A549 (cell line): Measurements from ENCODE around the gene UBE2L5.
"Not testable (repeated sequence)": the region's sequence is repeated elsewhere in the genome, so short reads cannot be mapped to it uniquely, and the experiment has no call there.

Experiments
- CEBPB ChIP-seq, 2 experiments: fragments of >200 bp in 1 of 2; sonication (Bioruptor Twin) in 1 of 2; formaldehyde crosslinking in 1 of 2; IDR thresholded peaks; 2 replicates each; pipeline ENCODE4 v1.6.1; 2012 to 2016
- KDM1A ChIP-seq: fragments of 200-600 bp; sonication (generic); IDR thresholded peaks from 2 replicates; pipeline ENCODE4 v1.6.1; 2016; ENCODE audit warnings: low read depth, mild to moderate bottlenecking
- MYC ChIP-seq: IDR thresholded peaks from 2 replicates; pipeline ENCODE4 v1.6.1; 2012; ENCODE audit warnings: mild to moderate bottlenecking, inconsistent platforms, low read length, improper control_type of control experiment, borderline replicate concordance
- PHF8 ChIP-seq: fragments of 200-600 bp; sonication (generic); IDR thresholded peaks from 2 replicates; pipeline ENCODE4 v1.6.1; 2016; ENCODE audit warnings: low read depth, mild to moderate bottlenecking, antibody characterized with exemption, moderate library complexity, borderline replicate concordance
- POLR2A ChIP-seq: IDR thresholded peaks from 2 replicates; pipeline ENCODE4 v1.6.1; 2012; ENCODE audit warnings: mild to moderate bottlenecking, low read length
- POLR2AphosphoS2 ChIP-seq: conservative IDR thresholded peaks from 2 replicates; pipeline ENCODE4 v1.6.1; 2012; ENCODE audit warnings: low read length, improper control_type of control experiment, inconsistent platforms
- RAD21 ChIP-seq, 2 experiments: fragments of >200 bp in 1 of 2; sonication (Bioruptor Twin) in 1 of 2; formaldehyde crosslinking in 1 of 2; IDR thresholded peaks in 1 of 2; conservative IDR thresholded peaks in 1 of 2; 2 replicates in 1 of 2; 3 replicates in 1 of 2; pipeline ENCODE4 v1.6.1; 2012 to 2018; ENCODE audit warnings: inconsistent platforms in 1 of 2
- RCOR1 ChIP-seq: fragments of 150-350 bp; IDR thresholded peaks from 2 replicates; pipeline ENCODE4 v1.6.1; 2014; ENCODE audit warnings: antibody characterized with exemption, low read length, low read depth
- ZFP36 ChIP-seq: fragments of 450-650 bp; IDR thresholded peaks from 2 replicates; pipeline ENCODE4 v1.6.1; 2014; ENCODE audit warnings: borderline replicate concordance; ENCODE audit not compliant: partially characterized antibody
- TF ChIP-seq, protein P1 (sequence below): fragments of >200 bp; sonication (Bioruptor Twin); formaldehyde crosslinking; IDR thresholded peaks from 3 replicates; pipeline ENCODE4 v1.5.1; 2016
- TF ChIP-seq, protein P2 (sequence below): fragments of 450-650 bp; IDR thresholded peaks from 2 replicates; pipeline ENCODE4 v1.6.1; 2014; ENCODE audit warnings: antibody characterized with exemption

DNA sequence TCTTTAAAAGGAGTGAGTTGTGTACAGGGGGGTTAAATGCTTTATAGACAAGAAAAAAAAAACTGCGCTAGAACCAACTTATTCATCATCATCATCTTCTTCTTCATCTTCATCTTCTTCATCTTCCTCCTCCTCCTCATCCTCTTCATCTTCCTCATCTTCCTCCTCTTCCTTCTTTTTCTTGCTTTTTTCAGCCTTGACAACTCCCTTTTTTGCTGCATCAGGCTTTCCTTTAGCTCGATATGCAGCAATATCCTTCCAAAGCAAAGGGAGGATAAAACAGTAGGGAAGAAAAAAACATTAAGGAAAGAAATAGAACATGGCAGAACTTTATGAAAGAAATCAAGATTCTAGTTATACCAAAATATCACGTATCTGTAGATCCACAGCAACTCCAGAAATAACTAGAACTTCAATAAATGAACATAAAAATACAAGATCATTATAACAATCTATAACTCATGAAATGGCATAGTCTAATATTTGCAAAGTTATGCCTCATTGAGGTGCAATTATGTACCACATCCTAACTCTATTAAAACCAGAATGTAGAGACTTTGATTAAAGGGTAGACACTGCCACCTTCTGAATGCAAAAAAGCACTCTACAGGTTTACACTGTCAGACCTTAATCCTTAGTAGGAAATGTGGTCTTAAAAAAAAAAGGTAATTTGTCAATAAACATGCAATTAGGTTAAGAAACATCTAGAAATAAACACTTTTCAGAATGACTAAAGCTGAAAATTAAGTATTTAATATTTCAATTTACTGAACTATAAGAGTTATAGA, 39.2 kb downstream of the UBE2L5 start:
- TF ChIP-seq, protein P1, sequence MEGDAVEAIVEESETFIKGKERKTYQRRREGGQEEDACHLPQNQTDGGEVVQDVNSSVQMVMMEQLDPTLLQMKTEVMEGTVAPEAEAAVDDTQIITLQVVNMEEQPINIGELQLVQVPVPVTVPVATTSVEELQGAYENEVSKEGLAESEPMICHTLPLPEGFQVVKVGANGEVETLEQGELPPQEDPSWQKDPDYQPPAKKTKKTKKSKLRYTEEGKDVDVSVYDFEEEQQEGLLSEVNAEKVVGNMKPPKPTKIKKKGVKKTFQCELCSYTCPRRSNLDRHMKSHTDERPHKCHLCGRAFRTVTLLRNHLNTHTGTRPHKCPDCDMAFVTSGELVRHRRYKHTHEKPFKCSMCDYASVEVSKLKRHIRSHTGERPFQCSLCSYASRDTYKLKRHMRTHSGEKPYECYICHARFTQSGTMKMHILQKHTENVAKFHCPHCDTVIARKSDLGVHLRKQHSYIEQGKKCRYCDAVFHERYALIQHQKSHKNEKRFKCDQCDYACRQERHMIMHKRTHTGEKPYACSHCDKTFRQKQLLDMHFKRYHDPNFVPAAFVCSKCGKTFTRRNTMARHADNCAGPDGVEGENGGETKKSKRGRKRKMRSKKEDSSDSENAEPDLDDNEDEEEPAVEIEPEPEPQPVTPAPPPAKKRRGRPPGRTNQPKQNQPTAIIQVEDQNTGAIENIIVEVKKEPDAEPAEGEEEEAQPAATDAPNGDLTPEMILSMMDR: peak; percentile 44
- TF ChIP-seq MYC; CEBPB (IDR thresholded peaks at IDR 0.05); RCOR1; POLR2A; POLR2AphosphoS2; PHF8; ZFP36; KDM1A: not testable (repeated sequence)
- TF ChIP-seq RAD21 (conservative IDR thresholded peaks at IDR 0.05 in 1 of 2, IDR thresholded peaks at IDR 0.05 in 1 of 2): peak; percentile 33 to 59
- TF ChIP-seq, protein P2, sequence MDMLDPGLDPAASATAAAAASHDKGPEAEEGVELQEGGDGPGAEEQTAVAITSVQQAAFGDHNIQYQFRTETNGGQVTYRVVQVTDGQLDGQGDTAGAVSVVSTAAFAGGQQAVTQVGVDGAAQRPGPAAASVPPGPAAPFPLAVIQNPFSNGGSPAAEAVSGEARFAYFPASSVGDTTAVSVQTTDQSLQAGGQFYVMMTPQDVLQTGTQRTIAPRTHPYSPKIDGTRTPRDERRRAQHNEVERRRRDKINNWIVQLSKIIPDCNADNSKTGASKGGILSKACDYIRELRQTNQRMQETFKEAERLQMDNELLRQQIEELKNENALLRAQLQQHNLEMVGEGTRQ: not testable (repeated sequence)
